Gastrocnemius medialis (tissue), 4 donors: ENCODE measurements around the gene JMJD1C.

ENCODE experiments used
- POLR2A ChIP-seq, 2 donors: fragments of 450-650 bp; IDR thresholded peaks; one replicate each; pipeline ENCODE4 v1.6.1; 2017; ENCODE audit warnings: antibody characterized with exemption in 2 of 2, mild to moderate bottlenecking in 2 of 2, moderate library complexity in 2 of 2
- TF ChIP-seq, protein P1 (sequence below), 5 experiments: fragments of 450-650 bp in 3 of 5; fragments of 200-600 bp in 2 of 5; sonication (generic) in 2 of 5; IDR thresholded peaks in 4 of 5; conservative IDR thresholded peaks in 1 of 5; 1 replicate in 4 of 5; 2 replicates in 1 of 5; pipeline ENCODE4 v1.5.1; 2016 to 2019; ENCODE audit warnings: antibody characterized with exemption in 5 of 5, mild to moderate bottlenecking in 3 of 5, moderate library complexity in 3 of 5

- no peak for TF ChIP-seq POLR2A (IDR thresholded peaks at IDR 0.05)
- TF ChIP-seq, protein P1, sequence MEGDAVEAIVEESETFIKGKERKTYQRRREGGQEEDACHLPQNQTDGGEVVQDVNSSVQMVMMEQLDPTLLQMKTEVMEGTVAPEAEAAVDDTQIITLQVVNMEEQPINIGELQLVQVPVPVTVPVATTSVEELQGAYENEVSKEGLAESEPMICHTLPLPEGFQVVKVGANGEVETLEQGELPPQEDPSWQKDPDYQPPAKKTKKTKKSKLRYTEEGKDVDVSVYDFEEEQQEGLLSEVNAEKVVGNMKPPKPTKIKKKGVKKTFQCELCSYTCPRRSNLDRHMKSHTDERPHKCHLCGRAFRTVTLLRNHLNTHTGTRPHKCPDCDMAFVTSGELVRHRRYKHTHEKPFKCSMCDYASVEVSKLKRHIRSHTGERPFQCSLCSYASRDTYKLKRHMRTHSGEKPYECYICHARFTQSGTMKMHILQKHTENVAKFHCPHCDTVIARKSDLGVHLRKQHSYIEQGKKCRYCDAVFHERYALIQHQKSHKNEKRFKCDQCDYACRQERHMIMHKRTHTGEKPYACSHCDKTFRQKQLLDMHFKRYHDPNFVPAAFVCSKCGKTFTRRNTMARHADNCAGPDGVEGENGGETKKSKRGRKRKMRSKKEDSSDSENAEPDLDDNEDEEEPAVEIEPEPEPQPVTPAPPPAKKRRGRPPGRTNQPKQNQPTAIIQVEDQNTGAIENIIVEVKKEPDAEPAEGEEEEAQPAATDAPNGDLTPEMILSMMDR (IDR thresholded peaks at IDR 0.05 in 4 of 5, conservative IDR thresholded peaks at IDR 0.05 in 1 of 5): no peak
Measured at GRCh38 chr10:63375458-63375857, 90.3 kb downstream of the JMJD1C start.
